ENCODE measurements around the gene ENO2. TPM values are rescaled to one million over a fixed set of nuclear protein-coding genes. Genes with fewer than 3 reads are reported as not detected.

The ENO2 gene
- total RNA-seq, 1 donor from 2014 or later = 33.7 TPM

DNA sequence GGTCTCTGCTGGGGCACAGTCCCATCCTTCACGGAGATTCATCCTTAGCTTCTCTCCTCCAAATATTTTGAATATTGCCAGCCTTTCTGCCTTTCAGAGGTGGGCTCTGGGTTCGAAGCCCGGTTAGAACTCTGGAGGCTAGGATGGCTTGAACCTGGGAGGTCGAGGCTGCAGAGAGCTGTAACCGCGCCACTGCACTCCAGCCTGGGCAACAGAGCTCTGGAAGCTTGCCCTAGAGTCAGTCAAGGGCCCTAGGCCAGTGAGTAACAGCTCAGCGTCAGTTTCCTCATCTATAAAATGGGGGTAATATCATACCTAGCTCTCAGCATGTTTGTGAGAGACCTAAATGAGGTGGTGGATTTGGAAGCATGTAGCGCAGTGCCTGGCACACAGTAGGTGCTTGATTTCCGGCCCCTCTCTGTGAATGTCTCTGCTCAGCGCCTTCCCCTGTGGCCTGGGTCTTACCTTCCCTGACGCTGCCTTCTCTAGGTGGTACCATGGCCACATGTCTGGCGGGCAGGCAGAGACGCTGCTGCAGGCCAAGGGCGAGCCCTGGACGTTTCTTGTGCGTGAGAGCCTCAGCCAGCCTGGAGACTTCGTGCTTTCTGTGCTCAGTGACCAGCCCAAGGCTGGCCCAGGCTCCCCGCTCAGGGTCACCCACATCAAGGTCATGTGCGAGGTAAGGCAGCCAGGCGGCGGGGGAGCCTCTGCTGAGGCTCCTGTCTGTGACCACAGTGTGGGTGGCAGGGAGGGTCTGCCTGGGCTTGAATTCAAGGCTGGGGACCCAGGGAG is 40.1 kb downstream of the ENO2 start:
- H3K27me3 ChIP-seq (ENCODE audit: control insufficient read depth, insufficient read depth, low read length) = no peaks in the 10 kb centered on the region
- H3K36me3 ChIP-seq (ENCODE audit: control insufficient read depth, insufficient read depth, low read length) = no peaks in the 10 kb centered on the region
- DNase-seq (ENCODE audit: low read depth) = no peak
- no peak for TF ChIP-seq CTCF (IDR thresholded peaks at IDR 0.05; ENCODE audit: insufficient read depth, low read length, poor library complexity, severe bottlenecking)
- H3K4me3 ChIP-seq (ENCODE audit: low read depth, low read length) = no peak overlapping the region

DNA sequence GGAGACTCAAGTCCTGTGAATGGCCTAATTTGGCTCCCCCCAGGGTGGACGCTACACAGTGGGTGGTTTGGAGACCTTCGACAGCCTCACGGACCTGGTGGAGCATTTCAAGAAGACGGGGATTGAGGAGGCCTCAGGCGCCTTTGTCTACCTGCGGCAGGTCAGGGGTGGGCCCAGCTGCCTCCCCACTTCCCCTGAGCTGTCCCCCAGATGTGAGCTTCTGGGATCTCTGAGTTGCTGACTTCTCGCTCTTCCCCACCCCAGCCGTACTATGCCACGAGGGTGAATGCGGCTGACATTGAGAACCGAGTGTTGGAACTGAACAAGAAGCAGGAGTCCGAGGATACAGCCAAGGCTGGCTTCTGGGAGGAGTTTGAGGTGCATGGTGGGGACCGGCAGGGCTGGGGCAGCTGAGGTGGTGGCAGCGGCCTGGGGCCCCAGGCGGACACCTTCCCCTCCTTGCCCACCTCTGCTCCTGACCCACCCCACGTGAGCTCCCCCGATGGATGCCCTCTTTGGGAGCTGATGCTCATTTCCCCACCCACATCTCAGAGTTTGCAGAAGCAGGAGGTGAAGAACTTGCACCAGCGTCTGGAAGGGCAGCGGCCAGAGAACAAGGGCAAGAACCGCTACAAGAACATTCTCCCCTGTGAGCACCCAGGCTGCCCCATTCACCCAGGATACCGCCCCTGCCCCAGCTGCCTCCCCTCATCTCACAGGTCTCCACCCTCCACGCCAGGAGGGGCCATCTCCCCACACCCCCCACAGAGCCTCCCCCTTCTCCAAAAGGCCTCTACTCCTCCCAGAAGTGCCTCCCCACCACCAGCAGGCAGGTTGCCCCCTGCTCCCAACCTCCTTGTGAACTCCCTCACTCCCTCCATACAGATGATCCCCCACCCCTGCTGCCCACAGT is 41.0 kb downstream of the ENO2 start:
- TF ChIP-seq CTCF (IDR thresholded peaks at IDR 0.05; ENCODE audit: insufficient read depth, low read length, poor library complexity, severe bottlenecking) = no peak
- Histone ChIP-seq H3K27me3 (ENCODE audit: control insufficient read depth, insufficient read depth, low read length) (no peaks in the 10 kb centered on the region), H3K36me3 (ENCODE audit: control insufficient read depth, insufficient read depth, low read length) (no peaks in the 10 kb centered on the region), H3K4me3 (ENCODE audit: low read depth, low read length) (no peak overlapping the region)
- no peak for DNase-seq (ENCODE audit: low read depth)

DNA sequence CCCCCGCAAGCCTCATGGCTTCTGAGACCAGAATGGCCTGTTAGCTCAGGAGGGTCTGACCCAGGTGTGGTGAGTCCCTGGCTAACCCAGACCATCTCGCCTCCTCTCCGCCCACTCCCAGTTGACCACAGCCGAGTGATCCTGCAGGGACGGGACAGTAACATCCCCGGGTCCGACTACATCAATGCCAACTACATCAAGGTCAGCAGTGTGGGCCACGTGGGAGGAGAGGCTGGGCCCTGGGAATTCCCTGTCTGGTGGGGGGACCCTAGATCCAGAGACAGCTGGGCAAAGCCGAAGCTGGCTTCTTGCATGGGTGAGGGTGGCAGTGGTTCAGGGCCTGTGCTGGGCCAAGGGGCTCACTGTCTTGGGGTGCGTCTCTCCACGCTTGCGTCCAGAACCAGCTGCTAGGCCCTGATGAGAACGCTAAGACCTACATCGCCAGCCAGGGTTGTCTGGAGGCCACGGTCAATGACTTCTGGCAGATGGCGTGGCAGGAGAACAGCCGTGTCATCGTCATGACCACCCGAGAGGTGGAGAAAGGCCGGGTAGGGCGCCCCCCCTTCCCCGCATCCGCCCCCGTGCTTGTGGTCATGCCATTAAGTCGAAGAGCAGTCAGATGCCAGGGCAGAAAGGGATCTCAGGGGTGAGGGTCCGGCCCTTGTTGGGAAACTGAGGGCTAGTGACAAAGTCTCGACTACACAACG is 41.8 kb downstream of the ENO2 start:
- Histone ChIP-seq H3K4me3 (ENCODE audit: low read depth, low read length) (no peak overlapping the region), H3K27me3 (ENCODE audit: control insufficient read depth, insufficient read depth, low read length) (no peaks in the 10 kb centered on the region), H3K36me3 (ENCODE audit: control insufficient read depth, insufficient read depth, low read length) (no peaks in the 10 kb centered on the region)
- DNase-seq (ENCODE audit: low read depth) = no peak
- TF ChIP-seq CTCF (IDR thresholded peaks at IDR 0.05; ENCODE audit: insufficient read depth, low read length, poor library complexity, severe bottlenecking) = no peak

DNA sequence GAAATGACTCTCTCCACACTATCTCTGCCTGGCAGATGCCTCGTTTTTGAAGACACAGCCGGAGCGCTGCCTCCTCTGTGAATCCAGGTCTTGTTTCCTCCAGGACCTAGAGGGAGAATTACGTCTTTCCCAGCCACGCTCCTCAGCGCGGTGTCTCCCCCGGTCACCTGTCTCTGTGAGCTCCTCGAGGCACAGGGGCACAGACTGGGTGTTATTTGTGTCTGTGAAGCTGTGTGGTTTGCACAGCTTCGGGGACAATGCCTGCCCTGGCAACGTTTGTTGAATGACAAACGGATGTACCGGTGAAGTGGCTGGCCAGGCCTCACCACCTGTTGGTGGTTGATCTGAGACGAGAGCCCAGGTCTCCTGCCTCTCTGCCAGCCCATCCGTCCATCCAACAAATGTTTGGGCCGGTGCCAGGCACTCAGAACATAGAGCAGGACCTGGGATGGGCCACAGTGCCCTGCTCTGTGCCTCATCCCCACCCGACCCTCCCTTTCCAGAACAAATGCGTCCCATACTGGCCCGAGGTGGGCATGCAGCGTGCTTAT is 42.8 kb downstream of the ENO2 start:
- no peak for DNase-seq (ENCODE audit: low read depth)
- Histone ChIP-seq H3K4me3 (ENCODE audit: low read depth, low read length) (no peak overlapping the region), H3K36me3 (ENCODE audit: control insufficient read depth, insufficient read depth, low read length) (no peaks in the 10 kb centered on the region), H3K27me3 (ENCODE audit: control insufficient read depth, insufficient read depth, low read length) (no peaks in the 10 kb centered on the region)
- TF ChIP-seq CTCF (IDR thresholded peaks at IDR 0.05; ENCODE audit: insufficient read depth, low read length, poor library complexity, severe bottlenecking) = no peak

DNA sequence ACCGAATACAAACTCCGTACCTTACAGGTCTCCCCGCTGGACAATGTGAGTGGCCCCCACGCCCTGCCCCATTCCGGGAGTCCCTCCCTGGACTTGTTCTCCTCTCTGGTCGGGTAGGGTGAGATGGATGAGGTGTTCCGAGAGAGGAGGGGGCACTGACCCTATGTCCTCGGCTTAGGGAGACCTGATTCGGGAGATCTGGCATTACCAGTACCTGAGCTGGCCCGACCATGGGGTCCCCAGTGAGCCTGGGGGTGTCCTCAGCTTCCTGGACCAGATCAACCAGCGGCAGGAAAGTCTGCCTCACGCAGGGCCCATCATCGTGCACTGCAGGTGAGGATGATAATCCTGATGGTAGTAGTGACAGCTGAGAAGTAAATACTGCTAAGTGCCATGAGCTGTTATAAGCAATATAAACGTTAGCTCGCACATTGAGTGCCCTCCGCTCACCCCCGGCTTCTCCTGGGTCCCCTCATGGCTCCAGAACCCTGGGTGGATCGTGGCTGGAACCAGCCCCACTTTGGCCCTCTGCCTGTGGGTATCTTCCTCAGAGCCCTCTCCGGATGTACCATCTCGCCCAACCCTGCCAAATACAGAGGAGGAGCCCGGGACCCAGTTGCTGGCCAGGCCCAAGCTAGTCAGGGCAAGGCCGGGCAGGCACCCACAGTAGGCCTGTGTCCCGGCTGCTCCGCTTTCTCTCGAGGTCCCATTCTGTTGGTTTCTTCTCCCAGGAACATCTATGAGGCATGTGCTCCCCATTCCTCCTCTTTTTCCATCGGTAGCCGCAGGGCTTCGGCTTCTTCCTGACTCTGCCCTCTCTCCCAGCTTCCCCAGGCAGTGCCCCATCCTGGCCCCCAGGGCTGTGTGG is 43.6 kb downstream of the ENO2 start:
- no peaks in the 10 kb centered on the region for H3K27me3 ChIP-seq (ENCODE audit: control insufficient read depth, insufficient read depth, low read length)
- no peak for DNase-seq (ENCODE audit: low read depth)
- no peak overlapping the region for H3K4me3 ChIP-seq (ENCODE audit: low read depth, low read length)
- no peak for TF ChIP-seq CTCF (IDR thresholded peaks at IDR 0.05; ENCODE audit: insufficient read depth, low read length, poor library complexity, severe bottlenecking)
- H3K36me3 ChIP-seq (ENCODE audit: control insufficient read depth, insufficient read depth, low read length) = no peaks in the 10 kb centered on the region

Measured in kidney epithelial cell (primary cell).